Measurements from ENCODE around the gene NTN1. TPM values are rescaled to one million over a fixed set of nuclear protein-coding genes. Genes with fewer than 3 reads are reported as not detected.
A peak's percentile ranks its signal among the peaks of the same experiment; 100 is the strongest.
"Not testable (repeated sequence)": the region's sequence is repeated elsewhere in the genome, so short reads cannot be mapped to it uniquely, and the experiment has no call there.

Gene NTN1
- 4.1 TPM for total RNA-seq
- long read RNA-seq, partial matches to known transcripts, result 1 of 9 reads
- long read RNA-seq, other reads (novel, unspliced or antisense), result 8 of 9 reads

- no peaks in the 10 kb centered on the region for H3K9me3 ChIP-seq
- peak within 1 kb of the TSS; percentile 64 for H3K4me3 ChIP-seq
- ATAC-seq (peak; percentile 62), DNase-seq (peak; percentile 72)
- H3K4me1 ChIP-seq, result peaks cover 21% of the 10 kb centered on the region
- no peak within 1 kb of the TSS for H3K27ac ChIP-seq
- intact Hi-C loops (cut with DNase I), result no loop called here
- H3K36me3 ChIP-seq, result no peaks in the 10 kb centered on the region
- H3K27me3 ChIP-seq, result peaks cover 76% of the 10 kb centered on the region
- no peak for TF ChIP-seq CTCF (IDR thresholded peaks at IDR 0.05)
Measured at GRCh38 chr17:9021158-9021991, at the start of gene NTN1. Gene NTN1 (plus strand): TSS chr17:9021510. CDS start chr17:9022374, 864 bp downstream.

GRCh38 chr17:8975091-8975725 lies 46.1 kb upstream of the NTN1 start:
- intact Hi-C loops (cut with DNase I), result no loop called here
- H3K4me1 ChIP-seq, result no peaks in the 10 kb centered on the region
- no peak for TF ChIP-seq CTCF (IDR thresholded peaks at IDR 0.05)

GRCh38 chr17:8976638-8977037 lies 44.7 kb upstream of the NTN1 start:
- intact Hi-C loops (cut with DNase I), result no loop called here
- Histone ChIP-seq H3K36me3 (no peaks in the 10 kb centered on the region), H3K4me1 (no peaks in the 10 kb centered on the region), H3K4me3 (no peak overlapping the region), H3K27me3 (no peaks in the 10 kb centered on the region), H3K27ac (no peak overlapping the region), H3K9me3 (no peaks in the 10 kb centered on the region)
- ATAC-seq (no peak), DNase-seq (no peak)
- no peak for TF ChIP-seq CTCF (IDR thresholded peaks at IDR 0.05)

More at GRCh38 chr17:8975091-8975725, 46.1 kb upstream of the NTN1 start:
- H3K4me3 ChIP-seq, result no peak overlapping the region
- H3K36me3 ChIP-seq, result no peaks in the 10 kb centered on the region
- no peak overlapping the region for H3K27ac ChIP-seq
- H3K9me3 ChIP-seq, result no peaks in the 10 kb centered on the region
- ATAC-seq (peak; percentile 56), DNase-seq (no peak)
- no peaks in the 10 kb centered on the region for H3K27me3 ChIP-seq

GRCh38 chr17:8979715-8980114 lies 41.6 kb upstream of the NTN1 start:
- no peak for DNase-seq
- H3K4me3 ChIP-seq, result no peak overlapping the region
- H3K9me3 ChIP-seq, result no peaks in the 10 kb centered on the region
- H3K4me1 ChIP-seq, result no peaks in the 10 kb centered on the region
- H3K27me3 ChIP-seq, result no peaks in the 10 kb centered on the region
- TF ChIP-seq CTCF (IDR thresholded peaks at IDR 0.05), result no peak
- H3K36me3 ChIP-seq, result no peaks in the 10 kb centered on the region
- intact Hi-C loops (cut with DNase I), result no loop called here
- ATAC-seq, result no peak
- no peak overlapping the region for H3K27ac ChIP-seq

GRCh38 chr17:8981443-8981842 lies 39.9 kb upstream of the NTN1 start:
- H3K36me3 ChIP-seq, result no peaks in the 10 kb centered on the region
- ATAC-seq, result no peak
- no peak overlapping the region for H3K4me3 ChIP-seq
- H3K9me3 ChIP-seq, result no peaks in the 10 kb centered on the region
- intact Hi-C loops (cut with DNase I), result no loop called here
- DNase-seq, result no peak
- no peak for TF ChIP-seq CTCF (IDR thresholded peaks at IDR 0.05)
- H3K27me3 ChIP-seq, result no peaks in the 10 kb centered on the region
- no peak overlapping the region for H3K27ac ChIP-seq
- no peaks in the 10 kb centered on the region for H3K4me1 ChIP-seq

GRCh38 chr17:8984225-8984624 lies 37.1 kb upstream of the NTN1 start:
- DNase-seq; H3K4me1 ChIP-seq; H3K27ac ChIP-seq; H3K27me3 ChIP-seq; ATAC-seq; intact Hi-C loops (cut with DNase I); H3K9me3 ChIP-seq; H3K36me3 ChIP-seq; H3K4me3 ChIP-seq: not testable (repeated sequence)

Data from upper lobe of right lung (tissue), 1 donor.